ENCODE results near the gene PFDN1.

GRCh38 chr5:140220032-140220697 lies 82.7 kb downstream of the PFDN1 start:
- TF ChIP-seq, protein P1, sequence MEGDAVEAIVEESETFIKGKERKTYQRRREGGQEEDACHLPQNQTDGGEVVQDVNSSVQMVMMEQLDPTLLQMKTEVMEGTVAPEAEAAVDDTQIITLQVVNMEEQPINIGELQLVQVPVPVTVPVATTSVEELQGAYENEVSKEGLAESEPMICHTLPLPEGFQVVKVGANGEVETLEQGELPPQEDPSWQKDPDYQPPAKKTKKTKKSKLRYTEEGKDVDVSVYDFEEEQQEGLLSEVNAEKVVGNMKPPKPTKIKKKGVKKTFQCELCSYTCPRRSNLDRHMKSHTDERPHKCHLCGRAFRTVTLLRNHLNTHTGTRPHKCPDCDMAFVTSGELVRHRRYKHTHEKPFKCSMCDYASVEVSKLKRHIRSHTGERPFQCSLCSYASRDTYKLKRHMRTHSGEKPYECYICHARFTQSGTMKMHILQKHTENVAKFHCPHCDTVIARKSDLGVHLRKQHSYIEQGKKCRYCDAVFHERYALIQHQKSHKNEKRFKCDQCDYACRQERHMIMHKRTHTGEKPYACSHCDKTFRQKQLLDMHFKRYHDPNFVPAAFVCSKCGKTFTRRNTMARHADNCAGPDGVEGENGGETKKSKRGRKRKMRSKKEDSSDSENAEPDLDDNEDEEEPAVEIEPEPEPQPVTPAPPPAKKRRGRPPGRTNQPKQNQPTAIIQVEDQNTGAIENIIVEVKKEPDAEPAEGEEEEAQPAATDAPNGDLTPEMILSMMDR (IDR thresholded peaks at IDR 0.05; ENCODE audit: poor library complexity) = no peak
- TF ChIP-seq EZH2 (IDR thresholded peaks at IDR 0.05; ENCODE audit: borderline replicate concordance) (no peak), EZH2phosphoT487 (IDR thresholded peaks at IDR 0.05; ENCODE audit: low read depth, severe bottlenecking, unreplicated experiment) (no peak)

All from hepatocyte (in vitro differentiated cells).